NCI-H1048 (cell line): ENCODE results near the gene BAIAP2.

ENCODE experiments used
- DNase-seq: peaks from one replicate; lab custom pipeline; 2025; lab: John Stamatoyannopoulos, UW

BAIAP2 gene

DNA sequence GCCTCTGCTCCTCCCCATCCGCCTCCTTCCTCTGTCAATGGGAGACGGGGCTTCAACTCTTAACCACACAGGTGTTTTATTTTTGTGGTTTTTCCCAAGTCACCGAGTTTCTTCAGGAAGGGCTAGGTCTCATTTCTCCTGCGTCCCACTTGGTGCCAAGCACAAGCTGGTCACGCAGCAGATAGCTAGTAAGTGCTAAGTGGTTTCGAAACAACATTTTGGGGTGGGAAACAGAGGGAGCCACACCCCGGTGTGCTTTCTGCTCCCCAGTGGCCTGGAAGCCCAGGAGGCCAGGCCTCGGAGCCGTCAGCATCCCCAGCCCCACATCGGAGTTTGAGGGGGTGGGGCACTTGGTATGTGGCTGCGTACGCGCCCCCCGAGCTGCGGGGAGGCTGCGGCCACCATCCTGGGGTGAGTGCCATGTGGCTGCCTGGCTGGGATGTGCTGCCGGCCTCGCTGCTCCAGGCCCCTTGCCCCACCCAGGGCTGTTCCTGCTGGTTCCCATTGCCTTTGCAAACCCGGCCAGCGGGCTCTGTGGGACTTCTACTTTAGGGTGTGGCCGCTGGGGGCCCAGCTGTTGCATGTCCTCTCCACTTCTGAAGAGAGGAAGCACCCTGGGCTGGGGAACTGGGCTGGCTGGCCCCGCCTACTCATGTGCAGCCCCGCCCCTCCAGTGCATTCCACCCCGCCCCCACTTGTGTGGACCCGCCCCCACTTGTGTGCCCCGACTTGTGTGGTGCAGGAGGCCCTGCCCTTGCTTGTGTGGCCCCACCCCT lies 55.6 kb downstream of the BAIAP2 start:
- DNase-seq: no peak

DNA sequence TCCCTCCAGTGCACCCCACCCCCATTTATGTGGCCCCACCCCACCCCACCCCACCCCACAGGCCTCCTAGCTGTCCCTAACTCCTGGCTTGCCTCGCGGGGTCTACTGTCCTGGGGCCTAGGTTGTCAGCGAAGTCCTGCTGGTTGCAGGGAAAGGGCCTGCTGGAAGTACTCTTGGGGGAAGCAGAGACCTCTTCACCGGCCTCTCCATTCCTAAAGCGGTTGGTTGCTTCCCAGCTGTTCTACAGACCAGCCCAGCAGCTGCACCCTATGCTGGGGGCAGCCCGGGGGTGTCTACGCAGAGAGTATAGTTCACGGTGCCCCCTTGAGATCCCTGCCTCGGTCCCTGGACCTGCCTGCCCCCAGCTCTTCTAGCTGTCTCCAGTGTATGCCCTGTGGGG lies 56.2 kb downstream of the BAIAP2 start:
- DNase-seq: no peak

DNA sequence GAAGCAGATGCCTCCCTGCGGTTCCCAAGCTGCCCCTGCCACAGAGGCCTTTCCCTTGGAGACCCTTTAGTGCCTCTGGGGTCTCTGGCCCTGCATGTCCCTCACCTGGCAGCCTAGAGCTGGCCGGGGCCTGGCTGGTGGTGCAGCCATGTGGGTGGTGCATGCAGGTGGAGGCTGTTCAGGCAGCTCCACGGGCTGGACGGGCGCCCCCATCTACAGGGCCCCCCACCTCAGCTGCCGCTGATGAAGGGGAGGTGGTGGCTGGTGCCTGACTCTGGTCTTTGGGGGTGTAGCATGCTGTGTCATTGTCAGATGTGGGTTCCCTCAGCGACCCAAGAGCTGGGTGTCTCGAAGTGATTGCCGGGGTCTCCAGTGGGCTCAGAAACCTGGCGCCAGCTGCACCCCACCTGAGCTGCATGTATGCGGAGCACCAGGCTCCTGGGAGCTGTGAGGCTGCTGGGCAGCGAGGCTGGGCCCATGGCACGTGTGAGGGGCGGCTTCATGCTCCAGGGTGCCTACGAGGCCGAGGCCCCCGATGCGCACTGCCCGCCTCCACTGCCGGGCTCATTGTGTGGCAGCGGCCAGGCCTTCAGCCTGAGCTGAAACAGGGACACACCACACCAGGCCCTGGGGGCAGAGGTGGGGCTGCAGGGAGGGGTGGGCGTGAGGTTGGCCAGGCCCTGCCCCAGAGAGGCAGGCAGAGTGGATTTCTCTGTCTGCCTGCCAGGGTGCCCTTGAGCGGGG lies 57.0 kb downstream of the BAIAP2 start:
- DNase-seq: no peak

DNA sequence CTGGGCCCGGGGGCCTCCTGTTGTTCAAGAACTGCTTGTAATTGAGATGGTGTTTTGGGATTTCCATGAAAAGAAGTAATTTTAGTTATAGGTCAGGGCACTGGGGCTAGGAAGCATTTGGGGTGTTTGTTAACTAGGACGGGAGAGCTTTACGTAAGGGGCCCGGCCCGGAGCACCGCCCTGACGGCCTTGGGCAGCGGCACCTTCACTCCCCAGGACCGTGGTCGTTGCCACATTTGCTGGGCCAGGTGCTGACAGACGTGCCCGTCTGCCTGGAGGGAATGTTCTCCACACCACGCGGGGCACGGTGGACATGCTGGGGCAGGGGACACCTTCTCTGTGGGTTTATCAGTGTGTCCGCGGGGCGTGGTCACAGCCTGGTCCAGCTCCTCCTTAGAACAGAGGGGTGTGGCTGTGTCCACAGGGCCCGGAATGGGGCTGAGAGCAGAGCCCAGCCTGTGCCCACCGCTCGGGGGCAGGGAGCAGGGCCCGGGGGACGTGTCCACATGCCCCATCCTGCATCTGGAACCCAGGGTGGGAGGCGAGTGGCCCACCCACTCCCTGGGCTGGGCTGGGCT lies 57.7 kb downstream of the BAIAP2 start:
- no peak for DNase-seq

DNA sequence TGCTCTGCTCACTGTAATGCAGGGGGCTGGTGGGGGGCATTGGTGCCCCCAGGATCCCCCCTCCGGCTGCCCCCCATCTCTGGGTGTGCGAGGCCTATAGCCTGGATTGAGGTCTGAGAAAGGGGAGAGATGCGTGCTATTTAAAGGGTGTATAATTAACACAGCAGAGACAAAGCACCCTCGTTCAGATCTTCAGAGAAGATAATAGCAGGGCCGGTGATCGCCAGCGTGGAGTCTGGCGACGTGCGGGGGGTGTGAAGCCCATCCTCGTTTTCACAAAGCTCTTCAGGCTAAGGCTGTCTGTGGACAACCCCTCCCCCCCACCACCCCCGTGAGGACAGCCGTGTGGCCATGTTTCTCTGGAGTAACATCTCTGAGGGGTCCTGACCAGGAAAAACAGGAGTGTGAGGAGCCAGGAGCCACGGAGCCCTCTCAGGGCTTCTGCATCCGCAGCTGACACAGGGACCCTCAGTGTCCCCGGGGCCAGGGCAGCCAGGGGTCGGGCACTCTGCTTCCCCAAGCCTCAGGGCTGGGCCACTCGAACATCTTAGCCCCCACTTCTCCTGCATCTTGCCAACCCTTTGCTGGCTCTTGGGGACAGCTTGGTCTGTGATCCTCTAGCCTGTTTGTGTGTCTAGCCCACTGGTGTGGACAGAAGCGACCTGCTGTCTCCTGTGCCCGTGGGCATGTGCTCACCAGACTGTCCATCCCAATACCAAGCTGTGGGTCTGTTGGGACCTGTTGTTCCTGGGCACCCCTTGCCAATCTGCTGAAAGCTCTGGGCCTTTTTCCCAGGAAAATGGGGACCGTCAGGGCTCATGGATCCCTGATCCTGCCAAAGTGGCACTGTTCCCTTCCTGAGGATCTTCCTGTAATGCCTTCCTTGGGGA lies 58.9 kb downstream of the BAIAP2 start:
- no peak for DNase-seq

DNA sequence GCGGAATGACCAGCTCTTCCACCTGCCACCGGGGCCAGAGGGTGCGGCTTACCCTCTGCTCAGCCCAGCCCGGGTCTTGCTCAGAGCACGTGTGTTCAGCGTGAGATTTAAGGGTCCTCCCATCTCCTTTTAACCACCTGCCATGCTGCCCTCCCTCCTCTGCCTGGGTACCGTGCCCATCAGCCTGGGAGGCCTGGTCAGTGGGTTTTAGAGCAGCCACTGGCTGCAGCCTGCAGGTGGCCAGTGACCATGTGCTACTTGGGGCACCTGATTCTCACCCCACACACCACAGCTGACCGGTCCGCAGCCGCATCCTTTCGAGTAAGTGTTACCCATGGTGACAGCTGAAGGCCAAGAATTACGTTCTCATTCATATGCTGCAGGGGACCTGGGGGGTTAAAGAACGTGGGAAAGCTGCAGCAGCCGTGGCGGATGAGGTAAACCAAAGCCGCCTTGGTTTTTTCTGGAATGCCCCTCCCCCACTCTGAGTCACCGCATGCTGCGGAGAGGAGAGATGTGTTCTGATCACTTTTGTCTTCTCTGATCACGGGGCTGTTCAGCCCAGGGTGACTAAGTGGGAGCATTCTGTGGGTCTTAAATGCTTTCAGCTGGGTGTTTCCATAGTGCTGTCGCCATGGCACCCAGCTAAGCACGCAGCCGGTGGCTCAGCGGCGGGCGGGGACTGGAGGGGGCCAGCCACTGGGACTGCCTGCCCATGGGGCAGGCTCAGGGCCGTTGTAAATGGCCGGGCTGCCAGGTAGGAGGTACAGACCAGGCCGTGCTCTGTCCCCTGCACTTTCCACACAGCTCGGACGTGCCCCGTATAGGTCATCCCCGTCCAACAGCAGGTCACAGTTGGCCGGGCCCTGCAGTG lies 59.8 kb downstream of the BAIAP2 start:
- peak; percentile 19 for DNase-seq

DNA sequence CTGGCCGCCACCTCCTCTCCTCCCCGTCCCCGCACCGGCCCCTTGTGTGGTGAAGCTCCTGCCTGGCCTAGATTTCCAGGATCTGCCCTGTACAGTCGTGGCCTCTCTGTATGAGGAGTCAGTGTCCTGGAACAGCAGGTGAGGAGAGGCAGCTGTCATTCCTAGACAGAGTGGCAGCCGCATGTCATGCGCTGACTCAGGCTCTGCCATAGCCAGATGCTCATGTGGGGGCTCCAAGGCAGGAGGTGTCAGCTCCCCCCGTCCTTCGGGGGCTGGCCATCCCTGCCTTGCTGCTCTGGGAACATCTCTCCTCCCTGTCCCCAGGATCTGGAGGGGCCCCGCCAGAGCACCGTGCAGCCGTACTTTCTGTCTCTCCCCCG lies 60.4 kb downstream of the BAIAP2 start:
- no peak for DNase-seq

DNA sequence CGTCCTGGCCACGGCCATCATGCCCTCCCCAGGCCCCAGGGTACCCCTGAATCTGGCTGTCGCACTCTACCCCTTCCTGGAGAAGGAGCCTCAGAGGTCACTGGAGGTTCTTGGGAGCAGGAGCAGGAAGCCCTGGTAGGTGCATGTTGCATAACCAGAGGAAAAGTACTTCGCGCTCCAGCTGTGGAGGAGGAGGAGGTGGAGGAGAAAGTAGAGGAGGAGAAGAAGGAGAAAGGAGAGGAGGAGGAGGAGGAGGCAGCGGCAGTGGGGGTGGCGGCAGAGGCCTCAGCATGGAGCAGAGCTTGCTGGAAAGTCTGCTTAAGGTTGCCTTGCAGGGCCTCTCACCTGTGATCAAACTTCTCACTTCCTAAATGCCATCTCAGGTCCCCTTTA lies 61.8 kb downstream of the BAIAP2 start:
- DNase-seq: no peak

DNA sequence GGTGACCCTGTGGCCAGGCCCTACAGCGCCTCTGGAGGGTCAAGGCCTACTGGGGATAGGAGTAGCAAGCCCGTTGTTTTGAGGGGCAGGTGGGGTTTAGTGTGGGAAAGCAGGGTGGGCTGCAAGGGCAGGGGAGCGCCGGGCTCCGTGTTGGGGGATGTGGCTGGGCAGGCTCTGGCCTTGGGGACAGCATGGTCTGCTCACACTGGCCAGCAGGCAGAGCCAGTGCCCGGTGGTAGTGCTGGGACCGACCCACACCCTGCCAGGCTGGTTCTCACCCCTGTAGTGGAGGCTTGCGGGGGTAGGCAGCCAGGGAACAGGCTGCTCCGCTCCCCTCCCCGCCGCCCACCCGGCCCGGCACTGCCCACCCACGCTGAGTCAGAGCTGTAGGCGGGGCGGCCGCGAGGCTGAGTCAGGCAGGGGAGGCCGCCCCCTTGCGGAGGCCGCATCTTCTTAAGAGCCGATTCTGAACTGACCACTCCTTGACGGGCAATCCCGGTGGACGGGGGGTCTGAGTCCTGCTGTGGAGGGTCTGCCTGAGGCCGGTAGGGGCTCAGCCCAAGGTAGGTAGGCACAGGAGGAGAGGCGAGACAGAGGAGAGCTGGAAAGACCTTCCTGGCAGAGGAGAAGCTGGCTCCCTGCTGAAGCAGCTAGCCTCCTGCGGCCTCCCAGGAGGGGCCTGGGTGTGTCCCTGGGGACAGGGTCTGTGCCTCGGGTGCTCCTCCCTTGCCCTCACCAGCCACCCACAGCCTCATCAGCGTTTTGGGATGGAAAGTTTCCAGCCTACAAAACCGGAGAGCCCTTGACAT lies 62.4 kb downstream of the BAIAP2 start:
- no peak for DNase-seq

DNA sequence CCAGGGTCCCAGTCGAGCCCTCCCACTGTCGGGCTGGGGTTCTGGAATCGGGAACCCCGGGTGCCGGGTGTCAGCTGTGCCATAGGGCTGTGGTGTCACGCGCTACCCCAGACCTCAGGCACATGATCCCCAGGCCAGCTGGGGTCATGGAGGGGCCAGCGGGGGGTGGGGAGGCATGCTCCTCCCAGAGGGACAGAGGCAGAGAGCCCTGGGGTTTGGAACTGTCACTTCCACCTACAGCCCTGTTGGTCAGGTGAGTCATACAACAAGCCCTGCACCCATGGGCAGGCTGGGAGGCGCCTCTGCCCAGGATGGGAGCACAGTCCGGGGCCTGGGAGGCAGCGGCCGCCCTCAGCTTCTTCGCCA lies 63.0 kb downstream of the BAIAP2 start:
- no peak for DNase-seq

DNA sequence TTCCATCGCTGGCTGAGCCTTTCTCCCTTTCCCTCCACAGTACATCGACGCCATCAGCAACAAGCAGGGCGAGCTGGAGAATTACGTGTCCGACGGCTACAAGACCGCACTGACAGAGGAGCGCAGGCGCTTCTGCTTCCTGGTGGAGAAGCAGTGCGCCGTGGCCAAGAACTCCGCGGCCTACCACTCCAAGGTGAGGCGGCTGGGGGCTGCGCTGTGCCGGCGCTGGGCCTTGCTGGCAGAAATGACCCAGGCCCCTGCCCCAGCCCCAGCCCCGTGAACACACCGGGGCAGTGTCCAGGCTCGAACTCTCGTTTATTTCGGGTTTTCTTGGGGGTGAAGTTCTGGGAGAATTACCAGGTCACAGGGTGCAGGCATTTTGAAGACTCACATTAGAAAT lies 64.9 kb downstream of the BAIAP2 start:
- no peak for DNase-seq

DNA sequence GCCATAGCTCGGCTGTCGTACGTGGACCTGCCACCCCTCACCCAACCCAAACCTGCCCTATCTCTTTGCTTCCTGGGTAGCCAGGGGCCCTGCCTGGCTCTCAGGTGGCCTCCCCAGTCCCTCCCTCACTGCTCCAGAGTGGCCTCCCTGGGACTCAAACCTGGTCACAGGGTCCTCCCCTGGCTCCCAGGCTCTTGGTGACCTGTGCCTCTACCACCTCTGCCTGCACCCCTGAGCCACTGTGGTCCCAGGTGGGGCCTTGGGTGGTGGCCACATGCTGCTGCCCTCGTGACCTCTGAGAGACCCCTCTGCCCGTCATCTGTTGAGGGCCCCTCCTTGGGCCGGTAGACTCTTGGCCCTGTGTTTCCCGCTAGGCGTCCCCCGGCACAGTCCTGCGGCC lies 65.7 kb downstream of the BAIAP2 start:
- DNase-seq: no peak

DNA sequence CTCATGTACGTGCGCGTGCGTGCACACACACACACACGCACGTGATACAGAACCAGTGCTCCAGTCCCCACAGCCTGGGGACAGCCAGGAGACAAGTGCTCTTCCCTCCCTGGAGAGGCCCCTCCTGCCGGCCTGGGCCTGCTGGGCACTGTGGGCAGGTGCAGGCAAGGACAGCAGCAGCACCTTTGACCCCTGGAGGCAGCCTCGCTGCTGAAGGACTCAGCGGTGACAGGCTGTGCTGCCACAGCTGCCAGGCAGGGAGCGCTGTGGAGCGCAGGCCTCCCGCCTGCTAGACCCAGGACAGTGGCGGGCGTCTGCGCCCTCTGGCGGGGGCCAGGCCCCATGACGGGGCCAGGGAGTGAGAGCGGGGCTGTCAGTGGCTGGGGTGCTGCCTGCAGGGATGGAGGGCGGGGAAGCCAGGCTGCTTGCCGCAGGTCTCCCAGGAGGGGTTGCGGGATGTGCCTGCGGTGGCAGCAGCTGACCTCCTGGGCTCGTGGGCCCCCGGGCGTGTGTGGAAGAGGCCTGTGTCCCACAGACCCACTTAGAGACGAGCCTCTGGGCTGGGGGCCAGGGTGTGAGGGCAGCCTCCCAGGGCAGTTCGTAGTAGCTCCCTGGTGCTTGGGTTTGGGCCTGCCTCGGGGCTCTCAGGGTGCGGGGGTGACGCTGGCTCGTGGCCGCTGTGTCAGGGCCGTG lies 66.8 kb downstream of the BAIAP2 start:
- peak; percentile 65 for DNase-seq

DNA sequence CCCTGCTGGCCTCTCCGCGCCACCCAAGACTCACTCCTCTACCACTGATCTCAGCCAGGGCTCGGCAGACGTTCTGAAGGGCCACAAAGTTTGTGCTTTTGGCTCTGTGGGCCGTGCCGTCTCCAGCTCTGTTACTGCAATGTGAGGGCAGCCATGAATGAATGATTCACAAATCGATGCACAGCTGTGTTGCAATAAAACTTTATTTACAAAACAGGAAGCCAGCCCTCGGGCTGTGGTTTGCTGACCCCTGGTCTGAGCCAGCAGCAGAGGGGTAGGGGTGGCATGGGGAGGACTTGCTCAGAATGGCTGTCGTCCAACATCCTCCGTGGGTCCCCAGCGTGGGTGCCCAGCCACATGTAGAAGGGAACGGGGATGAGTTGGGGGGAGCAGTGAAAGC lies 67.4 kb downstream of the BAIAP2 start:
- DNase-seq: no peak

DNA sequence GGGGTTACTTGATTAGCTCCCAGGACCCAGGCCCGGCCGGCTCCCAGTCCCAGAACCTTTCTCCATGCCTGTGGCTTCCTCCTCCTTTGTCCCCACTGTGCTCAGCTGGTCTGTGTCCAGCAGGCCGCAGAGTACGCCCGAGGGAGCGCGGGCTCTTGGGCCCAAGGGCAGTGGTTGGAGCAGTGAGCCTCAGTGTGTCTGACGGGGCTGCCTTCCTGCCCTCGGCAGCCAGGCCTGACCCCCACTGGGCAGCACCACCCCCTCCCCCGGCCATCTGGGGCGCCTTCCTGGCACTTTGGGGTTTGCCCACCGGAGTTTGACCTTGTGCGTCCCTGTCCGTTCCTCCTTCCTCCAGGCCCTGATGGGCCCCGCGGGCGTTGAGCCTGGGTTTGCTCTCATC lies 67.9 kb downstream of the BAIAP2 start:
- DNase-seq: no peak

DNA sequence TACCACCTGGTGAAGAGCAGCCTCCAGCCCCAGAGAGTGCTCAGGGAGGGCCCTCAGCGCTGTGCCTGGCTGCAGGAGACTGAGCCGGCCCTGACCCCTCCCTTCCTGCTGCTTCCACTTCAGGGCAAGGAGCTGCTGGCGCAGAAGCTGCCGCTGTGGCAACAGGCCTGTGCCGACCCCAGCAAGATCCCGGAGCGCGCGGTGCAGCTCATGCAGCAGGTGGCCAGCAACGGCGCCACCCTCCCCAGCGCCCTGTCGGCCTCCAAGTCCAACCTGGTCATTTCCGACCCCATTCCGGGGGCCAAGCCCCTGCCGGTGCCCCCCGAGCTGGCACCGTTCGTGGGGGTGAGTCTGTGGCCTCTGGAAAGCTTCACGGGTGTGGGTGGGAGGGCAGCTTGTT lies 68.4 kb downstream of the BAIAP2 start:
- no peak for DNase-seq

DNA sequence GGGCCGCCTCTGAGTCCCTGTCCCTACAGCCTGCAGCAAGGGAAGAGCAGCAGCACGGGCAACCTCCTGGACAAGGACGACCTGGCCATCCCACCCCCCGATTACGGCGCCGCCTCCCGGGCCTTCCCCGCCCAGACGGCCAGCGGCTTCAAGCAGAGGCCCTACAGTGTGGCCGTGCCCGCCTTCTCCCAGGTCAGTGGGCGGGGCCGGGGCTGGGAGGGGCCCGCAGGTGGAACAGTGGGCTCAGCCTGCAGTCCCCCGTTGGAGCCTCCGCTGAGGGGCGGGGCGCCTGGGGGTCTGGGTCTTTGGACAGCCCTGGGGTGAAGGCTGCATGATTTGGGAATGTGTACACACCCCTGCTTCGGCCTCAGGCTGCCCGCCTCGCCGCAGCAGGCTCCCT lies 71.8 kb downstream of the BAIAP2 start:
- no peak for DNase-seq

DNA sequence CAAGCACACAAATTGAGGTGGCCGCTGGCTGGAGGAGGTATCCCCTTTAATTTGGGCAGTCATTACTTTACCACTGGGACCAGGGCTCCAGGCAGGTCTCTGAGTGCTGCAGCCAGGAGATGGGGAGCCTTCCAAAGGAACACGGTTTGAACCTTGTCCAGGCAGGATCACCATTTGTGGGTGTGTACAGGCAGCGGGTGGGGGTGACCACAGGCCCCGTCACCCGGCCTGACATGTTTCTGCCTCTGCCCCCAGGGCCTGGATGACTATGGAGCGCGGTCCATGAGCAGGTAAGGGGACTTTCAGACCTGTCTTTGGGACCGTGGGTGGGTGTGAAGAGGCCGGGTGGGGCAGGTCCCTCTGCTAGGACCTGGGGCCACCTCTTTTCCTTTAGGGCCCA lies 73.3 kb downstream of the BAIAP2 start:
- DNase-seq: no peak

DNA sequence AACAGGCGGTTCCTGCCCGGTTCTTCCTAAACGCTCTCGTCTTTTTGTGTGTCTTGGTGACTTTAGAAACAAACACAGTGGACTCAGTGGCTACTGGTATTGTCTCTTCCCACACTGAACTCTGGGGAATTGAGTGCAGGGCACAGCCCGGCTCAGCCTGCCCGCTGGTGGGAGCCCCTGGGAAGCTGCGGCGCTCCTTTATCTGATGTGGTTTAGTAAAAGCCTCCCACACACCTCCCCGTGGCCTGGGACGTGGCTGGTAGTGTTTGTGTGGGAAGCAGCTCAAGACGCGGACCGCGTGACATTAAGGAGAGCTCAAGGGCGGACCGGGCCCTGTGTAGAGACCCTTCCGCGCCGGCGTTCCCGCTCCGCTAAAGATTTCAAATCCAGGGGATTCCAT lies 75.0 kb downstream of the BAIAP2 start:
- DNase-seq: no peak

DNA sequence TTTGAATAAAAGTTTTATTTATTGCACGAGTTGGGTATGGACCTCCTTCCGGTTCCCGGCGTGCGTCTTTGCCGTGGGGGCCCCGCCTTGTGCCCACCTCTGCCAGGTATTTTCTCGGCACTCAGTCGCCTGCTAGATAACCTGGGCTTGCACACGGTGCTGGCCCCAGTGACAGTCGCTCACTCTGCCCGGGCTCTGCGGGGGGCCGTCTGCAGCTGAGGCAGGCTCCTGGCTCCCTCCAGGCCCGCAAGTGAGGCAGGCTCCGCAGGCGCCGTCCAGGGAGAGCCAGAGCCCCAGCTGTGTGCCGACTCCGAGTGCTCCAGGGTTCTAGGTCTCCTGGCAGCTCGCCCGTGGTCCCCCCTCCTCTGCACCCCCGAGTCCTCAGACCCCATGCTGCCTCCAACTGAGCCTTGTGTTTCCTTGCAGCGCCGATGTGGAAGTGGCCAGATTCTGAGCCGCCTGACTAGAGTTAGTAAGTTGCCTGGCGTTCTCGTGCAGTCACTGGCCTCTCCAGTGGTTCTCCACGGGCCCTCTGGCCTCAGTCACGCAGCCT lies 75.6 kb downstream of the BAIAP2 start:
- DNase-seq: no peak
